GM12892 (cell line): ENCODE results near the gene PTPRK.

Experiments
- POLR2A ChIP-seq: IDR thresholded peaks from 2 replicates; pipeline ENCODE4 v1.6.1; 2011; ENCODE audit warnings: low read depth, low read length, control low read depth
- POLR2AphosphoS5 ChIP-seq: IDR thresholded peaks from 2 replicates; pipeline ENCODE4 v1.6.1; 2011; ENCODE audit warnings: low read depth, low read length, control low read depth

- TF ChIP-seq POLR2A, result no peak
- no peak for TF ChIP-seq POLR2AphosphoS5
Measured at GRCh38 chr6:128135325-128135724, 385.1 kb downstream of the PTPRK start.
